Neutrophil (primary cell): ENCODE results near the gene TRIM72.
"Not testable (repeated sequence)": the region's sequence is repeated elsewhere in the genome, so short reads cannot be mapped to it uniquely, and the experiment has no call there.

Experiments used
- H3K27ac ChIP-seq: fragments of 200-600 bp; sonication (generic); 2 replicates; pipeline ENCODE4 v1.5.1; 2016; ENCODE audit warnings: mild to moderate bottlenecking, moderate library complexity
- H3K27me3 ChIP-seq: fragments of 200-600 bp; sonication (generic); 2 replicates; pipeline ENCODE4 v1.6.0; 2016; ENCODE audit warnings: mild to moderate bottlenecking
- H3K36me3 ChIP-seq: fragments of 200-600 bp; sonication (generic); 2 replicates; pipeline ENCODE4 v1.5.1; 2017
- H3K4me1 ChIP-seq, 2 experiments: fragments of 200-600 bp in 1 of 2; sonication (generic) in 1 of 2; 1 replicate in 1 of 2; 2 replicates in 1 of 2; pipeline versions ENCODE4 v1.5.1 to v1.6.1; 2013 to 2016; ENCODE audit warnings: low read depth in 1 of 2, low read length in 1 of 2, mild to moderate bottlenecking in 1 of 2, moderate library complexity in 1 of 2; ENCODE audit not compliant: control insufficient read depth in 1 of 2, insufficient read depth in 1 of 2
- H3K4me3 ChIP-seq, 2 experiments: fragments of 200-600 bp in 1 of 2; sonication (generic) in 1 of 2; 1 replicate in 1 of 2; 2 replicates in 1 of 2; pipeline ENCODE4 v1.5.1; 2013 to 2016; ENCODE audit warnings: low read depth in 1 of 2, low read length in 1 of 2, mild to moderate bottlenecking in 1 of 2, moderate library complexity in 1 of 2
- H3K9me3 ChIP-seq: fragments of 200-600 bp; sonication (generic); 2 replicates; pipeline ENCODE4 v1.5.1; 2016
- CTCF ChIP-seq: fragments of 200-600 bp; sonication (generic); IDR thresholded peaks from 2 replicates; pipeline ENCODE4 v1.5.1; 2016; ENCODE audit warnings: antibody characterized with exemption

TRIM72 gene

GRCh38 chr16:31274831-31275816, 61.2 kb downstream of the TRIM72 start:
- Histone ChIP-seq H3K4me3 (no peak overlapping the region), H3K36me3 (peaks cover 87% of the 10 kb centered on the region), H3K9me3 (peaks cover 7% of the 10 kb centered on the region), H3K4me1 (no peaks in the 10 kb centered on the region), H3K27me3 (no peaks in the 10 kb centered on the region), H3K27ac (peak overlapping the region; percentile 5)
- TF ChIP-seq CTCF: no peak

- peaks cover 87% of the 10 kb centered on the region for H3K36me3 ChIP-seq
- H3K9me3 ChIP-seq: peaks cover 7% of the 10 kb centered on the region
- no peak overlapping the region for H3K27ac ChIP-seq
- H3K4me1 ChIP-seq: no peaks in the 10 kb centered on the region
- H3K27me3 ChIP-seq: no peaks in the 10 kb centered on the region
- H3K4me3 ChIP-seq: no peak overlapping the region
- TF ChIP-seq CTCF: no peak
Measured at GRCh38 chr16:31276600-31276999, 62.7 kb downstream of the TRIM72 start.

- peaks cover 7% of the 10 kb centered on the region for H3K9me3 ChIP-seq
- no peak for TF ChIP-seq CTCF
- H3K27me3 ChIP-seq: no peaks in the 10 kb centered on the region
- peaks cover 76% of the 10 kb centered on the region for H3K36me3 ChIP-seq
- peaks cover 3 to 4% of the 10 kb centered on the region in 2 experiments for H3K4me1 ChIP-seq
- H3K4me3 ChIP-seq: no peak overlapping the region
- H3K27ac ChIP-seq: peak overlapping the region; percentile 8
Measured at GRCh38 chr16:31277659-31278260, 63.8 kb downstream of the TRIM72 start.

- not testable (repeated sequence) for H3K4me3 ChIP-seq, H3K27me3 ChIP-seq, H3K9me3 ChIP-seq, H3K27ac ChIP-seq, H3K4me1 ChIP-seq
- H3K36me3 ChIP-seq: peaks cover 72% of the 10 kb centered on the region
Measured at GRCh38 chr16:31278853-31279252, 64.9 kb downstream of the TRIM72 start.
